Heart right ventricle (tissue), 16 donors: ENCODE measurements around the gene YPEL4. TPM values are rescaled to one million over a fixed set of nuclear protein-coding genes. Genes with fewer than 3 reads are reported as not detected.

Experiments
- ATAC-seq, 8 donors: fragments of 200-7000 bp; cut with Tn5 transposase; one replicate each; pipeline ENCODE4 v1.9.1; 2020; ENCODE audit warnings: mild to moderate bottlenecking in 8 of 8, moderate library complexity in 8 of 8, moderate number of reproducible peaks in 1 of 8
- DNase-seq, 2 donors: peaks; one replicate each; pipeline ENCODE4 v3.0.0-alpha.2; 2020
- H3K27ac ChIP-seq, 10 donors: fragments of 200-600 bp; sonication (generic) in 2 of 10; one replicate each; pipeline versions ENCODE4 v1.5.0 to v1.8.0; 2020 to 2022; ENCODE audit warnings: mild to moderate bottlenecking in 3 of 10
- H3K27me3 ChIP-seq, 7 donors: fragments of 200-600 bp; one replicate each; pipeline ENCODE4 v1.8.0; 2021 to 2022; ENCODE audit warnings: mild to moderate bottlenecking in 2 of 7
- H3K36me3 ChIP-seq, 9 donors: fragments of 200-600 bp; sonication (generic) in 1 of 9; one replicate each; pipeline versions ENCODE4 v1.5.0 to v1.8.0; 2020 to 2022; ENCODE audit warnings: mild to moderate bottlenecking in 2 of 9
- H3K4me1 ChIP-seq, 9 donors: fragments of 200-600 bp; sonication (generic) in 1 of 9; one replicate each; pipeline versions ENCODE4 v1.5.0 to v1.8.0; 2020 to 2022; ENCODE audit warnings: mild to moderate bottlenecking in 4 of 9
- H3K4me3 ChIP-seq, 10 donors: fragments of 200-600 bp; sonication (generic) in 2 of 10; one replicate each; pipeline versions ENCODE4 v1.5.0 to v1.8.0; 2020 to 2022; ENCODE audit warnings: mild to moderate bottlenecking in 7 of 10, moderate library complexity in 2 of 10
- H3K9me3 ChIP-seq, 11 donors: fragments of 200-600 bp in 10 of 11; sonication (generic) in 2 of 11; one replicate each; pipeline versions ENCODE4 v1.5.0 to v1.8.0; 2013 to 2022; ENCODE audit warnings: mild to moderate bottlenecking in 2 of 11, control low read depth in 1 of 11, moderate library complexity in 1 of 11
- CTCF ChIP-seq, 9 donors: fragments of 200-600 bp; sonication (generic) in 2 of 9; IDR thresholded peaks; one replicate each; pipeline versions ENCODE4 v1.5.0 to v1.8.0; 2021 to 2022; ENCODE audit warnings: antibody characterized with exemption in 9 of 9, mild to moderate bottlenecking in 5 of 9, moderate library complexity in 1 of 9
- WGBS, 2 donors: extraction: QIAGEN DNeasy Blood & Tissue Kit; methylation state at CpG; one replicate each; pipeline ENCODE4 v1.1.7; 2013; ENCODE audit warnings: inconsistent platforms in 1 of 2; 5-methylcytosine and 5-hydroxymethylcytosine counted together
- intact Hi-C, 10 donors: fragments of 100-400 bp; cut with DNase I; formaldehyde crosslinking; loops; one replicate each; pipeline versions ENCODE4 v1.11.1 to v1.14.2; 2022
- polyA plus RNA-seq, 2 donors: library from polyadenylated mRNA; stranded (reverse); fragments of 200-250 nt; gene quantifications; one replicate each; pipeline ENCODE4 v1.2.3, GENCODE V29; 2013
- total RNA-seq, 10 donors: library from RNA; stranded (reverse); fragmentation: NEBNext Ultra II Directional in 3 of 10; extraction: Animal tissue kit (Norgen Biotek cat#: 25700) in 3 of 10; gene quantifications; one replicate each; pipeline versions ENCODE4 v1.2.1 to v1.2.4, GENCODE V29; 2021 to 2023
- donor health status: Arrhythmogenic right ventricular cardiomyopathy.
- donor health status: ischemic (EF 13 %, LVEDD 7.1; RV severe dilation, severe dysfunction).
- donor health status: healthy with polysubstance abuse.
- donor health status: DM: no; HTN: yes; CAD: no.
- donor health status: DM: no; HTN: no; CAD: no.
- donor health status: ischemic (EF 25% LVEDD 6.9; RV normal size, moderate dysfunction).
- donor health status: ischemic (EF 25% LVEDD 5.7; RV mildly dilated, moderate dysfunction).
- donor health status: healthy.
- donor health status: DM: yes; HTN: yes; CAD: no.
- donor health status: Ischemic cardiomyopathy.
- donor health status: ischemic (EF 35%, LVEDD 5.7; RV mildly dilated, moderate dysfunction).
- donor health status: nonischemic (EF 11% LVEDD 7.7; RV severe dilation, severe dysfunction).
- donor health status: DM: yes; HTN: yes; CAD: no.
- donor health status: PGD.
- donor health status: ischemic (EF 29% LVEDD 5.4; RV normal size, mild dysfunction).
- donor health status: nonischemic (EF 23%, LVEDD 6.1; RV moderate dilation, normal function).

YPEL4 gene
- total and polyA plus RNA-seq, 12 donors = 0.17 to 3.4 (median 0.55) TPM; not detected in 1

GRCh38 chr11:57643802-57644201 lies 5.9 kb downstream of the YPEL4 start:
- H3K36me3 ChIP-seq = no peaks in the 10 kb centered on the region
- peaks cover 4 to 81% (median 58%) of the 10 kb centered on the region in 9 donors for H3K4me1 ChIP-seq
- no peak for TF ChIP-seq CTCF (IDR thresholded peaks at IDR 0.05)
- 49 to 59% methylated on average over 3 of the region's 3 CpGs for WGBS, 2 donors
- intact Hi-C loops = loop anchor here in 9 of 10 donors (2.0 to 10.0 kb wide), 9 partner anchors 75 to 871 kb away; partner anchors contain the start of gene UBE2L6 (in 3 of the 9)
- no peaks in the 10 kb centered on the region for H3K9me3 ChIP-seq
- ATAC-seq (no peak), DNase-seq (no peak)
- H3K27ac ChIP-seq = no peak overlapping the region
- peaks cover 0 to 58% (median 28%) of the 10 kb centered on the region in 7 donors for H3K27me3 ChIP-seq
- no peak overlapping the region for H3K4me3 ChIP-seq

GRCh38 chr11:57641011-57641807 lies 8.5 kb downstream of the YPEL4 start:
- Histone ChIP-seq H3K36me3 (no peaks in the 10 kb centered on the region), H3K4me1 (peaks cover 8 to 64% (median 47%) of the 10 kb centered on the region in 9 donors), H3K27ac (no peak overlapping the region), H3K27me3 (peaks cover 0 to 49% (median 2%) of the 10 kb centered on the region in 7 donors), H3K9me3 (no peaks in the 10 kb centered on the region), H3K4me3 (no peak overlapping the region)
- peak in 8 of 9 donors; percentile 16 to 63 (median 48) for TF ChIP-seq CTCF (IDR thresholded peaks at IDR 0.05)
- intact Hi-C loops = loop anchor here (2.0 to 10.0 kb wide), 11 partner anchors 70 to 874 kb away; partner anchors contain the start of gene UBE2L6 (in 3 of the 10)
- 46 to 56% methylated on average over 7 of the region's 7 CpGs for WGBS, 2 donors
- peak in 2 of 8 donors; percentile 14 to 45 for ATAC-seq
- DNase-seq = no peak

- H3K4me3 ChIP-seq = peak overlapping the region in 4 of 10 donors; percentile 82 to 97 (median 96)
- DNase-seq = no peak
- no peaks in the 10 kb centered on the region for H3K9me3 ChIP-seq
- intact Hi-C loops = loop anchor here (2.0 to 10.0 kb wide), 11 partner anchors 69 to 875 kb away; partner anchors contain the start of gene UBE2L6 (in 3 of the 10)
- peaks cover 0 to 39% (median 0%) of the 10 kb centered on the region in 7 donors for H3K27me3 ChIP-seq
- H3K27ac ChIP-seq = peak overlapping the region in 2 of 10 donors; percentile 32 to 43
- no peak for TF ChIP-seq CTCF (IDR thresholded peaks at IDR 0.05)
- peaks cover 8 to 54% (median 39%) of the 10 kb centered on the region in 9 donors for H3K4me1 ChIP-seq
- H3K36me3 ChIP-seq = no peaks in the 10 kb centered on the region
- no peak for ATAC-seq
- WGBS, 2 donors = 48 to 53% methylated on average over 9 of the region's 9 CpGs
These were observed 9.5 kb downstream of the YPEL4 start for GRCh38 chr11:57640068-57640800.
